ENCODE data around the gene FAM181A.

Gene FAM181A

DNA sequence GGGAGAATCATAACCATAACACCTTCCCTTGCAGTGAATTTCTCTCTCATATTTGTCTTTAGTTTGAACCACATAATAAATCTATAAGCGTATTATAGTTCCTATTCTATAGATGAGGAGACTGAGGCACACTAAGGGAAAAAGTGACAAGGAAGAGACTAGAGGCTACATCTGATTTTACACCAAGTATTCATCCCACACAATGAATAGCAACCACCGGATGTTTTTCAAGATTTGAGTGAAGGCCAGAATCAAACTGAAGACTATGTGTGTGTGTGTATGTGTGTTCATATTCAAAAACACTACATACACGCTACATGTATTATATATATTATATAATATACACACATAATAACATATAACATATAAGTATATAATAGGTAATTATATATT is 44.5 kb downstream of the FAM181A start:
- TF ChIP-seq, protein P1, sequence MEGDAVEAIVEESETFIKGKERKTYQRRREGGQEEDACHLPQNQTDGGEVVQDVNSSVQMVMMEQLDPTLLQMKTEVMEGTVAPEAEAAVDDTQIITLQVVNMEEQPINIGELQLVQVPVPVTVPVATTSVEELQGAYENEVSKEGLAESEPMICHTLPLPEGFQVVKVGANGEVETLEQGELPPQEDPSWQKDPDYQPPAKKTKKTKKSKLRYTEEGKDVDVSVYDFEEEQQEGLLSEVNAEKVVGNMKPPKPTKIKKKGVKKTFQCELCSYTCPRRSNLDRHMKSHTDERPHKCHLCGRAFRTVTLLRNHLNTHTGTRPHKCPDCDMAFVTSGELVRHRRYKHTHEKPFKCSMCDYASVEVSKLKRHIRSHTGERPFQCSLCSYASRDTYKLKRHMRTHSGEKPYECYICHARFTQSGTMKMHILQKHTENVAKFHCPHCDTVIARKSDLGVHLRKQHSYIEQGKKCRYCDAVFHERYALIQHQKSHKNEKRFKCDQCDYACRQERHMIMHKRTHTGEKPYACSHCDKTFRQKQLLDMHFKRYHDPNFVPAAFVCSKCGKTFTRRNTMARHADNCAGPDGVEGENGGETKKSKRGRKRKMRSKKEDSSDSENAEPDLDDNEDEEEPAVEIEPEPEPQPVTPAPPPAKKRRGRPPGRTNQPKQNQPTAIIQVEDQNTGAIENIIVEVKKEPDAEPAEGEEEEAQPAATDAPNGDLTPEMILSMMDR (IDR thresholded peaks at IDR 0.05), result no peak

DNA sequence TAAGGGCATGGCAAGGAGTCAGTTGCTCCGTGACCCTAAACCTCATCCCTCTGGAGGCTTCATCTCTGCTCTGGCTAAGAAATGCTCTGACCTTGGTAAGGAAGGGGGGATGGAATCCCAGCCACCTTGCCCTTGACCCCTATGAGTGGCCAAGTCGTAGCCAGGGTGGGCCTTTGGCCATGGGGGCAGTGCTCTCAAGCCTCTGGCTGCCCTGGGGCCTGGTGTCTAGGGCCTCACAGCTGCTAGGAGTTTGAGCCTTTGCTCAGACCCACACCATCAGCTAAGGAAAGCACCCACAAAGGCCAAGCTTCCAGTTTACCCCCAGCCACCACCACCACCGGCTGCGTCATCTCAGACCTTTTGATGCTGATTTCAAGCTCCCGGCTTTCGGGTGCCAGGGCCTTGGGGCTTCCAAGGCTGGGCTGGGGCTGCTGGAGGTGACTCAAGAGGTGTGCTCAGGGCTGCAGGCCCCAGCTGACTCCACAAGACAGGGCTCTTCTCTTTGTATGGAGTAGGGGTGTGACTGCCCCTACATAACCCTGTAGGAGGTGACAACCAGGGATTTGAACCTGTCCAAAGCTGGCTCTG is 45.6 kb downstream of the FAM181A start:
- TF ChIP-seq, protein P1 (IDR thresholded peaks at IDR 0.05), result no peak

DNA sequence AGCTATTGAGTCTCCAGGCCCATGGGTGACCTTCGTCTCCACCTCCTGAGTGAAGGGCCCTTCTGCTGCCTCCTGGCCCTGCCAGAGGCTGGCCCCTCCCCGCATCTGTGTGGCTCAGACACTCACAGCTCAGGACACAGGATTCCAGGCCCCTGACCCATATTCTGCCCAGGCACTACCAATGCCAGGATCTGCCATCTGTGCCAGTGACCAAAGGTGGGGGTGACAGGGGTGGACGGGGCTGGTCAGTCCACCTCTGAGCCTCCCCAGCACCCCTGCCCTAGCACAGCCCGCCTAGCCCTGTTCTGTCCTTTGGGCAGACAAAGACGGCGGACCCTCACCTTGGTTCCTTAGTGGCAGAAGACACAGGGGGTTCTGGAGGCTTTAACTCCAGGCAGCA is 46.5 kb downstream of the FAM181A start:
- TF ChIP-seq, protein P1 (IDR thresholded peaks at IDR 0.05), result no peak

DNA sequence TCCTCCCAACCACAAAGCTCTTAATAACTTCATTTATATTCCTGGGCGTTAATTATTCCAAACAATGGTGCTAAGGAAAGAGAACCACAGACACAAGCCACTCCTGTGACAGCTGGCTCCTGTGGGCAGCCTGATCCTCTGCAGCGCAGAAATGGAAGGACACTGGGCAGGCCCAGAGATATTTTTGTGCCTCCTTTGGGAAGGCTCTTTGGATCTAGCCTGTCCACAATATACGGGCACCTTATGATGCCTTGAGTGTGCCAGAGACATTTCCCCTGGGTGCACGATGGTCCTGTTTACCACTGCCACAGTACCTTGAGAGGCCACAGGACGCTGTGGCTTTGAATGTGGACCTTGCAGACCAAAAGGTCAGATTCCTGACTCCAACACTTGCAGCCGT is 47.2 kb downstream of the FAM181A start:
- TF ChIP-seq, protein P1 (IDR thresholded peaks at IDR 0.05), result no peak

DNA sequence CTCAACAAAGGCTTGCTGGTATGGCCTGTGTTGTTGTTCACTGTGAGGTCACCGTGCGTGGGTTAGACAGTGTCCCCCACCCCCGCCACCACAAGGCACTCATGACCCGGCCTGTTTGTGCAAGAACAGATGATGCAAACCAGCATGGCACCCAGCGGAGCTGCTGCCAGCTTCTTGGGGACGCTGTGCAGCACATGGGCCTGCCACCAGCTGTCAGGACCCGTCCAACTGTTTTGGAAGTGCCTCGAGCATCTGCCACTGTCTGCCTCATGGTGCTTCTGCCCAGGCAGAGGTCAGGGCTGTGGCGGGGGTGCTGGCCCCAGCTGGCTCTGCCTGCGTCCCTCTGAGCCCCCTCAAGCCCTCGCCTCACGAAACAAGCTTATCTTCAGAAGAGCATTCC is 47.7 kb downstream of the FAM181A start:
- TF ChIP-seq, protein P1 (IDR thresholded peaks at IDR 0.05), result no peak

DNA sequence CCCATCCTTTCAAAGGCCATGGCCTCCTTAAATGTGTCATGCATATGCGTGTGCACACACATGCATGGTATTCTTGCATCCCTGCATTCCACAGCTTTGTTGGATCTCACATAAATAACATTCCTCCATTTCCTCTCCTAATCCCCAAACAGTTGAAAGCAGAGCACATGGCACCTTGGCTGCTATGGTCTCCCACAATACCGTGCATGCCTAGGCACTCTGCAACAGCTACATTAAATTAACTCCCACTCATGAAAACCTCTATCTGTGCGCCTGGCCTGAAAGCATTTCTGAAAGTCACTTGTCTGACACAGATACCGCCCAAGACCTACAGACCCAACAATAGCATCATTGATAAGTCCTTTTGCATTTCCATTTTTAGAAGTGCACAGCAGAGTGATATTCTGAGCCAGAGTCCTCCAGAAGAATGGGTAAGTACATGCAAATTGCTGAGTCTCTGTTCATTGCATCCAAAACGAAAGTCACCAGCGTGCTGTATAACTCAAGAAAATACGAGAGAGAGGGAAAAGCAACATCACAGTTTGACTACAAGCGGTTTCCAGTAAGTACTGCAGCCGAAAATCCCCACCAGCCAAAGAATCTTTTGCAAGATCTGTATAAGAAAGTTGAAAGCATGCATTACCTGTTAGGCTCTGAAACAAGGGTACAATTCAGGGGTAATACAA is 48.8 kb downstream of the FAM181A start:
- TF ChIP-seq, protein P1 (IDR thresholded peaks at IDR 0.05), result no peak

DNA sequence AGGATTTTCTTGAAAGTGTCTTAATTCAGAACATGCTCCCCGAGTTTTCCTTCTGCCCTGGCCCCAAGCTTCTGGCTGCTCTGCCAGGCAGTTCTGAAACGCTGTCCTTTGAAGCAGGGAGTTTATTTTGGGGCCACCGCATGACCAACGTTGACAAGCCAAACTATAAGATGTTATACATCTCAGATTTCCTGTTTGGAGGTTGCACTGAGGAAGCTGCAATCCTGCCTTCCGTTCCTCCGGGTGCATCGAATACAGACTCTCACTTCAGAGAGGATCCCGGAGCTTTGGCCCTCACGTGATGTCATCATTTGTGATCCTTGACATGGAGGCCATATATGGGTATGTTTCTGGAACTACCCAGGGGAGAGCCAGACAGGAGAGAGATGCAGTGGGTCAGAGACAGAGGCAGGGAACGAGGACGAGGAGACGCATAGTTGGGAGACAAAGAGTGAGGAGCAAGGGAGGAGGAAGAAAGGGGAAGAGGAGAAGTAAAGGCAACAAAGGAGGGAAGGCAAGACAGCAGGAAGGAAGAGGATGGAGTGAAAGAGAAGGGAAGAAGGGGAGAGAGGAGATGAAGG is 49.4 kb downstream of the FAM181A start, which contains the start of gene ASB2:
TSS of gene ASB2 (minus strand) at position 94 of the 581 bp plus-strand sequence. CDS start 12,031 bp downstream, outside the sequence.
- TF ChIP-seq, protein P1 (IDR thresholded peaks at IDR 0.05), result no peak
